Stimulated activated naive CD8-positive, alpha-beta T cell treated with anti-CD3 and anti-CD28 coated beads, Interleukin-15, Interleukin-2, amounts not matched to agents 100 ng/mL and 50 ng/mL, for 24 hours (primary cell): ENCODE data around the gene CXCL1.

ENCODE experiments used
- H3K27ac Mint-ChIP-seq: one replicate; pipeline ENCODE4 v1.8.0; 2021; ENCODE audit warnings: mild to moderate bottlenecking, mixed read lengths
- H3K27me3 Mint-ChIP-seq: one replicate; pipeline ENCODE4 v1.8.0; 2021; ENCODE audit warnings: mixed read lengths
- H3K36me3 Mint-ChIP-seq: one replicate; pipeline ENCODE4 v1.8.0; 2021; ENCODE audit warnings: low read depth, mixed read lengths
- H3K4me1 Mint-ChIP-seq: one replicate; pipeline ENCODE4 v1.8.0; 2021; ENCODE audit warnings: low read depth, mixed read lengths
- H3K4me3 Mint-ChIP-seq: one replicate; pipeline ENCODE4 v1.8.0; 2021; ENCODE audit warnings: mild to moderate bottlenecking, mixed read lengths
- H3K9me3 Mint-ChIP-seq: one replicate; pipeline ENCODE4 v1.8.0; 2021; ENCODE audit warnings: mixed read lengths

The CXCL1 gene

GRCh38 chr4:73869130-73870055, at the start of gene CXCL1:
Gene CXCL1, plus strand, starts transcription at chr4:73869393. Its CDS starts 78 bp downstream, at chr4:73869471.
- H3K27ac Mint-ChIP-seq = no peak within 1 kb of the TSS
- H3K4me1 Mint-ChIP-seq = peaks cover 4% of the 10 kb centered on the region
- H3K36me3 Mint-ChIP-seq = no peaks in the 10 kb centered on the region
- H3K4me3 Mint-ChIP-seq = no peak within 1 kb of the TSS
- H3K9me3 Mint-ChIP-seq = peaks cover 9% of the 10 kb centered on the region
- H3K27me3 Mint-ChIP-seq = peaks cover 36% of the 10 kb centered on the region

GRCh38 chr4:73821325-73821724, 47.9 kb upstream of the CXCL1 start:
- H3K27ac Mint-ChIP-seq = no peak overlapping the region
- H3K36me3 Mint-ChIP-seq = no peaks in the 10 kb centered on the region
- H3K4me3 Mint-ChIP-seq = no peak overlapping the region
- H3K4me1 Mint-ChIP-seq = no peaks in the 10 kb centered on the region
- H3K27me3 Mint-ChIP-seq = no peaks in the 10 kb centered on the region
- peaks cover 8% of the 10 kb centered on the region for H3K9me3 Mint-ChIP-seq

- H3K27ac Mint-ChIP-seq = no peak overlapping the region
- H3K9me3 Mint-ChIP-seq = no peaks in the 10 kb centered on the region
- no peaks in the 10 kb centered on the region for H3K36me3 Mint-ChIP-seq
- no peak overlapping the region for H3K4me3 Mint-ChIP-seq
- H3K27me3 Mint-ChIP-seq = no peaks in the 10 kb centered on the region
- H3K4me1 Mint-ChIP-seq = no peaks in the 10 kb centered on the region
Observed at GRCh38 chr4:73822389-73822788, 46.8 kb upstream of the CXCL1 start.

- no peaks in the 10 kb centered on the region for H3K4me1 Mint-ChIP-seq
- H3K9me3 Mint-ChIP-seq = peaks cover 2% of the 10 kb centered on the region
- no peaks in the 10 kb centered on the region for H3K27me3 Mint-ChIP-seq
- H3K36me3 Mint-ChIP-seq = no peaks in the 10 kb centered on the region
- H3K27ac Mint-ChIP-seq = no peak overlapping the region
- no peak overlapping the region for H3K4me3 Mint-ChIP-seq
Observed at GRCh38 chr4:73822812-73823504, 46.2 kb upstream of the CXCL1 start.

- H3K27me3 Mint-ChIP-seq = no peaks in the 10 kb centered on the region
- peaks cover 3% of the 10 kb centered on the region for H3K9me3 Mint-ChIP-seq
- H3K4me3 Mint-ChIP-seq = no peak overlapping the region
- no peaks in the 10 kb centered on the region for H3K4me1 Mint-ChIP-seq
- no peak overlapping the region for H3K27ac Mint-ChIP-seq
- no peaks in the 10 kb centered on the region for H3K36me3 Mint-ChIP-seq
Observed at GRCh38 chr4:73823760-73824159, 45.4 kb upstream of the CXCL1 start.

- no peak overlapping the region for H3K4me3 Mint-ChIP-seq
- H3K36me3 Mint-ChIP-seq = no peaks in the 10 kb centered on the region
- H3K27ac Mint-ChIP-seq = no peak overlapping the region
- H3K9me3 Mint-ChIP-seq = peaks cover 9% of the 10 kb centered on the region
- no peaks in the 10 kb centered on the region for H3K27me3 Mint-ChIP-seq
- no peaks in the 10 kb centered on the region for H3K4me1 Mint-ChIP-seq
Observed at GRCh38 chr4:73828956-73829355, 40.2 kb upstream of the CXCL1 start.

GRCh38 chr4:73831569-73831968, 37.6 kb upstream of the CXCL1 start:
- H3K9me3 Mint-ChIP-seq = peaks cover 9% of the 10 kb centered on the region
- H3K27ac Mint-ChIP-seq = no peak overlapping the region
- no peaks in the 10 kb centered on the region for H3K4me1 Mint-ChIP-seq
- no peaks in the 10 kb centered on the region for H3K36me3 Mint-ChIP-seq
- no peaks in the 10 kb centered on the region for H3K27me3 Mint-ChIP-seq
- H3K4me3 Mint-ChIP-seq = no peak overlapping the region

- Mint-ChIP-seq H3K4me3 (no peak overlapping the region), H3K4me1 (peaks cover 3% of the 10 kb centered on the region), H3K27me3 (peaks cover 10% of the 10 kb centered on the region), H3K27ac (no peak overlapping the region), H3K36me3 (no peaks in the 10 kb centered on the region), H3K9me3 (peaks cover 9% of the 10 kb centered on the region)
Observed at GRCh38 chr4:73832651-73833237, 36.4 kb upstream of the CXCL1 start.

- H3K4me1 Mint-ChIP-seq = peaks cover 3% of the 10 kb centered on the region
- peaks cover 3% of the 10 kb centered on the region for H3K9me3 Mint-ChIP-seq
- no peak within 1 kb of the TSS for H3K27ac Mint-ChIP-seq
- H3K27me3 Mint-ChIP-seq = peaks cover 30% of the 10 kb centered on the region
- peak within 1 kb of the TSS; percentile 25 for H3K4me3 Mint-ChIP-seq
- H3K36me3 Mint-ChIP-seq = no peaks in the 10 kb centered on the region
Observed at GRCh38 chr4:73836373-73837279, 32.6 kb upstream of the CXCL1 start, which contains the start of gene CXCL6. Gene CXCL6, plus strand, starts transcription at chr4:73836678. Its CDS starts 73 bp downstream, at chr4:73836751.

GRCh38 chr4:73839071-73839470, 30.1 kb upstream of the CXCL1 start:
- Mint-ChIP-seq H3K27ac (no peak overlapping the region), H3K4me3 (no peak overlapping the region), H3K27me3 (peaks cover 30% of the 10 kb centered on the region), H3K9me3 (no peaks in the 10 kb centered on the region), H3K4me1 (peaks cover 3% of the 10 kb centered on the region), H3K36me3 (no peaks in the 10 kb centered on the region)

- H3K36me3 Mint-ChIP-seq = no peaks in the 10 kb centered on the region
- H3K27me3 Mint-ChIP-seq = peaks cover 30% of the 10 kb centered on the region
- H3K27ac Mint-ChIP-seq = no peak overlapping the region
- no peaks in the 10 kb centered on the region for H3K9me3 Mint-ChIP-seq
- peaks cover 3% of the 10 kb centered on the region for H3K4me1 Mint-ChIP-seq
- no peak overlapping the region for H3K4me3 Mint-ChIP-seq
Observed at GRCh38 chr4:73839715-73840114, 29.5 kb upstream of the CXCL1 start.

- H3K27ac Mint-ChIP-seq = no peak overlapping the region
- H3K27me3 Mint-ChIP-seq = peaks cover 30% of the 10 kb centered on the region
- H3K9me3 Mint-ChIP-seq = no peaks in the 10 kb centered on the region
- H3K4me1 Mint-ChIP-seq = peaks cover 3% of the 10 kb centered on the region
- no peaks in the 10 kb centered on the region for H3K36me3 Mint-ChIP-seq
- H3K4me3 Mint-ChIP-seq = no peak overlapping the region
Observed at GRCh38 chr4:73841243-73841925, 27.8 kb upstream of the CXCL1 start.

GRCh38 chr4:73842696-73843095, 26.5 kb upstream of the CXCL1 start:
- Mint-ChIP-seq H3K9me3 (no peaks in the 10 kb centered on the region), H3K27me3 (peaks cover 20% of the 10 kb centered on the region), H3K36me3 (no peaks in the 10 kb centered on the region), H3K4me1 (no peaks in the 10 kb centered on the region), H3K27ac (no peak overlapping the region), H3K4me3 (no peak overlapping the region)

- no peaks in the 10 kb centered on the region for H3K36me3 Mint-ChIP-seq
- H3K27me3 Mint-ChIP-seq = peaks cover 15% of the 10 kb centered on the region
- H3K9me3 Mint-ChIP-seq = no peaks in the 10 kb centered on the region
- H3K4me1 Mint-ChIP-seq = no peaks in the 10 kb centered on the region
- no peak overlapping the region for H3K27ac Mint-ChIP-seq
- no peak overlapping the region for H3K4me3 Mint-ChIP-seq
Observed at GRCh38 chr4:73843369-73843768, 25.8 kb upstream of the CXCL1 start.
